ENCODE measurements around the gene CSF1R.
"Not testable (repeated sequence)": the region's sequence is repeated elsewhere in the genome, so short reads cannot be mapped to it uniquely, and the experiment has no call there.

Gene CSF1R

DNA sequence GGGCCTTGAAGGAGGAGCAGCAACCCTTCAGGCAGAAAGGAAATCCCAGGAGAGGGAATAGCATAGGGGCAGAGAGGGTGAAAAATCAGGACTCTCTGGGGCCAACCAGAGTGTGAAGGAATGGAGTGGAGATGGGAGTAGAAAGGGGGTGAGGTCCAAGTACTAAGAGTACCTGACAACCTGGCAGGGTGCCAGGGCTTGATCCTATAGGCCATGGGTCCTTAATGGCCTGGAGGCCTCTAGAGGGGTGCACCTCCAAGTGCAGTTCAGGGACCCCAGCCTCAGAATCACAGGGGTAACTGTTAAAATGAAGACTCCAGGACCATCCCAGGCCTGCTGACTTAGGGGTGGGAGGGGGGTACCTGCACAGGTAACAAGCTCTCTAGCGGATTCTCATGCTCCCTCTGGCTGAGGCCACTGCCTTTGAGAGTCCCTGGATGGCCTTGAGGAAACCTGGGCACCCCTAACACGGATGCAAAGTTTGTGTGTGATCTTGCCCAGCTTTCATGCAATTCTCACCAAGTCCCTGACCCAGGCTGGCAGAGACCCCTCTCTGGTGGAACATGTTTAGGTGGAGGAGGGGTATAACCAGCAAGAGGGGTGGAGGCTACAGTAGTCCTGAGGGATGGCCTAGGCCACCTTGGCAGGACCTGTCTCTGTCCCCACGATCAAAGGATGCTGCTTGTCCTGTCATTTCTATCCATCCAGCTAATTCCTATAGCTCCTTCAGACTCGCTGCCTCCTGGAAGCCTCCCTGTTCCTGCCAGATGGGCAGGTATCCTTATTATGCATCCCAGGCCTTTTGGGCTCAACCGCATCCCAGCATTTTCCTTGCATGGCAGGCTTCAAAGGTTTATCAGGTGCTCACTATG, 17.6 kb upstream of the CSF1R start:
- DNase-seq, result peak in 1 of 2 experiments; percentile 13

DNA sequence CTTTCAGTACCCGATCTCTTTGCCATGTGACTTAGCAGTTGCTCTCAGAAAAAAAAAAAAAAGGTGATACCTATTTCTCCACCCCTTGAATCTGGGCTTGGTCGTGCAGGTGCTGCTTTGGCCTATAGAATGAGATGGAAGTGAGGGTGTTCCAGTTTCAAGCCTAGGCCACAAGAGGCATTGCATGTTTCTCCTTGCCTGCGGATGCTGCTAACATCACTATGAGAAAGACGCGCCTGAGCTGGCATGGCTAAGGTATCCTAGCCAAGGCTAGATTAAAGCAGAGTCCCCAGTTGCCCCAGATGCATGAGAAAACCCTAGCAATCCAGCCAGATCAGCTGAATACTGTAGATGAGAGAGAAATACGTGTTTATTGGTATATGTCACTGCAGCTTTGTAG, 14.7 kb upstream of the CSF1R start:
- DNase-seq, result peak in 1 of 2 experiments; percentile 7

DNA sequence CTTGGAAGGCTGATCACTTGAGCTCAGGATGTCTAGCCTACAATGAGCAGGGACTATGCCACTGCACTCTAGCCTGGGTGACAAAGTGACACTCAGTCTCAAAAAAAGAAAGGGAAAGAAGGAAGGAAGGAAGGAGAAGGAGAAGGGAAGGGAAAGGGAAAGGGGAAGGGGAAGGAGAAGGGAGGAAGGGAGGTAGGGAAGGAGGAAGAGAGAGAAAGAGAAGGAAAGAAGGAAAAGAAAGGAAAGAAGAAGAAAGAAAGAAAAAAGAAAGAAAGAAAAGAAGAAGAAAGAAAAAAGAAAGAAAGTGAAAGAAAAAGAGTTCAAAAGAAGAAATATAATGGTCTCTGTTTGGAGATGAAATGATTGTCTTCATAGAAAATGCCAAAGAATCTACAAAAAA, 10.8 kb upstream of the CSF1R start:
- no peak for DNase-seq

DNA sequence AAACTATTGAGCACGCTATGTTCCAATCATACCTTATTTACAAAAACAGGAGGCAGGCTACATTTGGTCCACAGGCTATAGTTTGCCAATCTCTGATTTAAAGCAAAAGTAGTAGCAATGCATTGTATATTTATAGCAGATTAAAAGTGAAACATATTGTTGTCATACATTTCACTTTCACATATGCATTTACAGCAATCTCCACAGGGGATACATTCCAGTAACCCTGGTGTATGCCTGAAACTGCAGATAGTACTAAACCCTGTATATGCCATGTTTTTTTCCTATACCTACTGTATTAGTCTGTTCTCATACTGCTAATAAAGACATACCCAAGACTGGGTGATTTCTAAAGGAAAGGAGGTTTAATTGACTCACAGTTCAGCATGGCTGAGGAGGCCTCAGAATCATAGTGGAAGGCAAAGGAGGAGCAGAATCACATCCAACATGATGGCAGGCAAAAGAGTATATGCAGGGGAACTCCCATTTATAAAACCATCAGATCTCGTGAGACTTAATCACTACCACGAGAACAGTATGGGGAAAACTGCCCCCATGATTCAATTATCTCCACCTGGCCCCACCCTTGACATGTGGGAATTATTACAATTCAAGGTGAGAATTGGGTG, 5.9 kb upstream of the CSF1R start:
- DNase-seq, result peak in 1 of 2 experiments; percentile 13

DNA sequence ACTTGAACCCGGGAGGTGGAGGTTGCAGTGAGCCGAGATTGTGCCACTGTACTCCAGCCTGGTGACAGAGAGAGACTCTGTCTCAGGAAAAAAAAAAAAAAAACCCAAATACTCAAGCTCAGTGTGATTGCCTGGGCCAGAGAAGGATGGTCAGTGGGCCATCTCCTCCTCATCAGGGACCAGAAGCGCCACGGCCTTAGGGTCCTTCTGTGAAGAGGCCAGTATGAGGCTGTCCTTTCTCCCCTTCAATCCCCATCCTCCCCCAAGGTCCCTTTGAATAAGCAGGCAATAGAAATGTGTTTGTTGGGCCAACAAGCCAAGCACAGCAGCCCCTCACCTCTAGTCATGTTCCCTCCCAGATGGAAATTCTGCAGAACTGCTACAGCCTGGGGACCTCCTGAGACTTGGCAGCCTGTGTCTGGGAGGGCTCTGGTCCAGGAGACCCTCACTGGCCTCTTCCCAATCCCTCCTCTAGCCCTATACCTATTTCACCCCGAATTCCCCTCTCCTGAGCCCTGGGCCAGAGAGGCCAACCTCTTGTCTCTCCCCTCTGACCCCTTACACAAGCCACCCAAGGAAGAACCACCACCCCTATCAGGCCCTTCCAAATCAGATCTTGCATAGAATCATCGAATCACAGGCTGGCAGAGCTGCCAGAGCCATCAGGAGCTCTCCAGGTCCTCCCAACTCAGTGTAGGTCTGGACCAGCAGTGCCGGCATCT, 1.0 kb downstream of the CSF1R start:
- DNase-seq, result no peak

DNA sequence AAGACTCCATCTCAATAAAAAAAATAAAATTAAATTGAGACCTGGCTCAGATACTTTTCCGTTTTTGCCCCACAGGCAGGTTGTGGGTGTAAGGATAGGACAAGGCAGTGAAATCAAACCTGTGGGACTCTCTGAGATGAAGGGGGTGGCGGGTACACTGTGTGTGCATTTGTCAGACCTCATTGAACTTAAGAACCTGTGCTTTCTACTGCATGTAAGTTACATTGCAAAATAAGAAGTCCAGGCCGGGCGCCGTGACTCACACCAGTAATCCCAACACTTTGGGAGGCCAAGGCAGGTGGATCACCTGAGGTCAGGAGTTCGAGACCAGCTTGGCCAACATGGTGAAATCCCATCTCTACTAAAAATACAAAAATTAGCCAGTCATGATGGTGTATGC, 1.6 kb downstream of the CSF1R start:
- DNase-seq, result not testable (repeated sequence)

DNA sequence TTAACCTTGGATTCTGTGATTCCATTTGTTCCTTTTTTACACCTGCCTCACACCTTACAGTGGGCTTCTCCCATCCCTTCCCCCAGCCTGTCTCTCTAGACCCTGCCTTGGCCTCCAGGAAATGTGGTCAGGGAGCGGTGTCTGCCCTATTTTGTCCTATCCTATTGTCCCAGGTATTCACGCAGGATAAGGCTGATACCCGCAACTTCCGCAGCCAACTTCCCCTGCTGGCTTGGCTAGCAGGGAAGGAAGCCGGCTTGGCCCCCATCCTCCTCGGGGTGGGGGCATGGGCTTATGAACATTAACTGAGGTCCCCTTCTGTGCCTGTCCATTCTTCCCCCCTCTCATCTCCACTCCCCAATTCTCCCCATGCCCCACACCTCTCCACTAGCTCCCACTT, 3.5 kb downstream of the CSF1R start:
- DNase-seq, result peak in 1 of 2 experiments; percentile 12

DNA sequence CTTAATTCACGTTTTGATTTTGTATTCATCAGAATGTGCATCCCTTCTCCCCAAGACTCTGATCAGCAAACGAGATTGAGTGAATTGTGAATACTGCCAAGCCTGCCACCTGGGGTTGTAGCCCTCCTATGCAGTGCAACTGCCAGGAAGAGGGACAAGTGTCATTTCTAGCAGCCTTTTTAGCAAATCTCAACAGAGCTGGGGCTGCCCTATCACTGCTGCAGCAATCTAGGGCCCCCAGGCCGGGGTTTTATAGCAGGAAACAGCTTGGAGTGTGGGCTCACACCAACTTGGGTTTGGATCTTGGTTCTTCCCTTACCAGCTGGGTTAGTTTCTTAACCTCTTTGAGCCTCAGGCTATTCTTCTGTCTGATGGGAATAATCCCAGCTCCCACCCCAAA, 4.0 kb downstream of the CSF1R start:
- peak in 1 of 2 experiments; percentile 16 for DNase-seq

DNA sequence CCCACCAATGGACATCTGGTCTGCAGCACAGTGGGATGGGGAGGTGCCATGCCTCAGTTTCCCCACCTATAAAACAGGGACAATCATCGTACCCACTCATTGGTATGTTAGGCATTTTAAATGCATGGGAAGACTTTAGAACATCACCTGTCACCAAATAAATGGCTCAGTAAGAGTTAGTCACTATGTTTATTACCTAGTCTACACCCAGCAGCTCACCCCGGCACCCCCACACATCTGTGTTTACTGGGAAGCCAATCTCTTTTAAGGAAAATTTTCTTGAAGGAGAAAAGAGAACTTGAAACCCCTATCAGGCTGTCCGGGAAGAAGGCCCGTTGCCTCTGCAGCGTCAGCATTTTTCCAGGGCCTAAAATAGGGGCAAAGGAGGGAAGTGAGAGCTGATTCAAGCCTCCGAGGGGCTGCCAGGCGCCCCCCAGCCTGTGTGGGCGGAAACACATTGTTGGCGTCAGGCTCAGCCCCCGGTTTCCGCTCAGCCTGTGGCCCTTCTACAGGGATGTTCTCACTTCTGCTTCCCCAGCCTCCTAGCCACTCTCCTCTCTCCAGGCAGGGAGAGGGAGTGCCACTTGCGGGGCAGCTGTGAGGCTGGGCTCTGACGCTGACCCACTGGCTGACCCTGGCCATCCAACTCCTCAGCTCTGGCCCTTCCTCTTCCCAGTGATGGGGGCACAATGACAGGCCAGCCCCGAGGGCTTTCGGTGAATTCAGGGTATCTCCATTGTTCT, 4.6 kb downstream of the CSF1R start:
- DNase-seq, result peak in 1 of 2 experiments; percentile 20

DNA sequence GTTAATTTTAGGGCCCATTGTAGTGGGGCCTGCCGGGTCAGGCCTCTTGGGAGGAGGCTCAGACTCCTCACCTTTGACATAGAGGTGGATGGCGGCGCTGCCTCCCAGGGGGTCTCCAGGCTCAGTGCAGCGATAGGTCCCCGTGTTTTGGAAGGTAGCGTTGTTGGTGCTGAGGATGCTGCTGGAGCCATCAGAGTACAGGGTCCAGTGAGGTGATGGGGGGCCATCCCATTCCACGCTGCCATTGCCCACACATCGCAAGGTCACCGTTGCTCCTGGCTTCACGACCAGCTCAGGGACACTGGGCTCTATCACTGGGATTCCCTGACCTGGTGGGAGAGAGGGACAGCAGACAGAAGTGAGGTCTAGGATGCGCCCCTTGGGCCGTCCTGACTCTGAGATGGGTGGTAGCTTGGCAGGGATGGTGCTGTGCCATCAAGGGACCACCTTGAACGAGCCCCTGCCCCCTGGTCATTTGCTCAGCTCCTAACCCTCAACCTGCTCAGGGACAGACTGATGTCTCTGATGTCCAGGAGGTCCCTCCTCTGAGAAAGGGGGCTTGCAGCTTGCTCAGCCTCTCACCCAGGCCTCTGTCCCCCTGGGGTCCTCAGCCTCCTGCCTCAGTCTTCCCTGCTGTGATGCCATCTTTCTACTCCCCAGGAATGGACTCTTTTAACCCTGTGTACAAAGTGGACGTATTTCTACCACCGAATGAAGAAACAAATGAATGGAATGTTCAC, 5.5 kb downstream of the CSF1R start:
- DNase-seq, result peak in 1 of 2 experiments; percentile 9

DNA sequence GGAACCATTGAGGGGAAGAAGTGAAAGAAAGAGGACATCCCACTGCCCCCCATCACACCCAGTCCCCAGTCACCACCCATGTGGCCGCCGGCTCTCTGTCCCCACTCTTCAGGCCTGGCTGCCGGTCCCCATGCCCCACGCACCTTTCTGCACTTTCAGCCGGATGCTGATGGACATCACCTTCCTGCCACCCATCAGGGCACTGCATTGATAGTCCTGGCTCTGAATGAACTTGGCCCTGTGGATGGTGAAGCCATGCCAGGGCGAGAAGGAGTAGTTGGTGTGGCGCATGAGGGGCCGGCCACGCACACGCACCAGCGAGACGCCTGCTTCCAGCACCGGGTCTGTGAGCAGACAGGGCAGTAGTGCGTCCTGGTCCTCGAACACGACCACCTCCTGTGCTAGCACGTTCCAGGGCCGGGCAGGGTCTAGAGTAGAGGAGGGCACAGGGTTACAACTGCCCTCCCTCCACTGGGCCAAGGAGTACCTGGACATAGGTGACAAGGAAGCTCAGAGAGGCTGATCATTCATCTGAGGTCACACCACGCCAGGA, 6.4 kb downstream of the CSF1R start:
- DNase-seq, result peak in 1 of 2 experiments; percentile 5

DNA sequence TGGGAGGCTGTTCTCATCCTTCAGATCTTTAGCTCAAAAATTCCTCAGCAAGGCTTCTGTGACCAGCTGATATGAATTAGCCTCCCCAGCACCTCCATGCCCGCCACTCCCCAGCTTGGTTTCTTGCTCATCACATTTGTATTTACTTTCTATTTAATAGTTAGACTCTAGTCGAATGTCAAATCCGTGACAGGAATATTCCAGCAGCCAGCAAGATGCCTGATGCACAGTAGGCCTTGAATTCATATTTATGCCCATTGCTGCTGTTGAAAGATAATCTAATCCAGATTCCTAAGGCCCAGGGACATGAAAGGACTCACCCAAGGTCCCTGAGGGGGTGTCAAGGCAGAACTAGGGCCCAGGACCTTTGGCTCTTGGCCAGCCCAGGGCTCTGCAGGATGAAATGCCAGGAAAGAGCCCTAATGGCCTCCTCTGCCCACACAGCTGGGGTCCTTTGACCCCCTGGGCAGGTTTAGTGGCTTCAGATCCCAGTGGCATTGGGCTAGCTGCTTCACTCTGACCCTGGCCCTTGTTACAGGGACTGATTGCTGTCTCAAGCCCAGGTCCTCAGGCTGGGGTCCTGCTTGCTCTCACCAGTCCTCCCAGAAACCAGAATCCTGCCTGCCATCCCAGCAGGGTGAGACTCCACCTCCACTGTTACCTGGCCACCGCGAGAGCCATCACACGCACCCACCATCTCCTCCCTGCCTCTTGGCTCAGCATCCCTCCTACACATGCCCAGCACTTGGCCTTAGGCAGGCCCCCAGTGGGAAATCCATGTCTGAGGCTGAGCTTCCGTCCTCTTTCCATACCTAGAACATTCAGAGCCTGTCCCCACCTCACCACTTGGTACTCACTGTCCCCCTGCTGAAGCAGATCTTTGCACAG, 7.3 kb downstream of the CSF1R start:
- DNase-seq, result peak in 1 of 2 experiments; percentile 12

DNA sequence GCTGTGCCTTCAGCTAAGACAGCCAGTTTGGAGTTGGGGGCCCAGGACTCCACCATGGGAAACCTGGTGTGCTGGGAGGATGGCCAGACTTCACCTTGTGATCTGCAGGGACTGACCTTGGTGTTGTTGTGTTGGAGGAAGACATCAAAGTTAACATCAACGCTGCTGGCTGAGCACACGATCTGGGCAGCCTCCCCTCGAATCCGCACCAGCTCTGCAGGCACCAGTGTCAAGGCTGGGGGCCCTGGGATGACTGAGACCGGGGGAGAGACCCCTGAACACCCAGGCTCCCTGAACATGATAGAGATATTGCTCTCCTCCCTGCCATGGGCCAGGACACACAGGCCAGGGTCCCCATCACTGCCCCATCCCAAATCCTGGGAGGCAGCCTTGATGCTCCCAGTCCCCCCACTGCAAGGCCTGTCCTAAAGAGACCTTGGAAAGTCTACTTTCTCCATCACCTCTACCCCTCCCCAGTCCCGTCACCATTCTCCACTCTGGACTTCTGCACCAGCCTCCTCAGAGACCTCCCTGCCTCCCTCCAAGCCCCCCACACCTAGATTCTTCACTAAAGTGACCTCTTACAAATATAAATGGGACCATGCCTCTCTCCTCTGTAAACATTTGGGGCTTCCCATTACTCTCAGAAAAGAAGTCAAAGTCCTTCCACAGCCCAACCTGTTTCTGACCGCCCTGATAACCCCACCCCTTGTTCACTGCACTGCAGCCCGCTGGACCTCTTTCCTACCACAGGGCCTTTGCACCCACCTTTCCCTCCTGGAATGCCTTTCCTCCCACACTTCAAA, 8.2 kb downstream of the CSF1R start:
- DNase-seq, result peak in 1 of 2 experiments; percentile 6

DNA sequence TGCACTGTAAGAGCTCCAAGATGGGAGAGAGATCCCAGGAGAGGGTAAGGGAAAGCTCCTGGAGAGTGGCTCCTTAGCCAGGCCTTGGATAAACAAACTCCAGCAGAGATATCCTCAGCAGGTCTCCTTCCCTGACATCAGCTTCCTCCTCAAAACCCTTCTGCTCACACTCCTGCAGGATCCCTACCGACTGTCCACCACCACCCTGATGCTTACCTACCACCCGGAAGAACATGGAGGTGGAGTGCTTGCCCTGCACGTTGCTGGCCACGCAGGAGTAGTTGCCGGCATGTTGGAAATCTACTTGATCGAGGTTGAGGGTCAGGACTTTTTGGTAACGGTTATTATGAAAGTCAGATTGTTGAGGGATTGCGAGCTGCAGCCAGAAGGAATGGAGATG, 9.3 kb downstream of the CSF1R start:
- no peak for DNase-seq

DNA sequence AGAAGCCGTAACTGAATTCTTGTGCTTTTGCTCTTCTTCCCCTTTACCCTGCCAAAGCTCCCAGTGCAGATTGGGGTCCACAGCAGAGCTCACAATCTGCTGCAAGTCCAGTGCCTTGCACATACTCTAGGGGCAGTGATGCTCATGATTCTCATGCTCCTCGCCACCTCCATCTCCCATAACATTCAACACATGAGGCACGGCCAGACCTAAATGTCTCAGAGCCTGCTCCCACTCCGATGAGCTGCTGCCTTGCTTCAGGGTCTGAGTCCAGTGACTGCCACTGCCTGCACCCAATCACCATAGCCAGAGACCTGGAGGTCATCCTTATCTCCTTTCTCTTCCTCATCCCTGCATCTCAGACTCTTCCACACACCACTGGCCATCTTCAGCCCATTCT, 10.5 kb downstream of the CSF1R start:
- peak; percentile 6 to 11 for DNase-seq

DNA sequence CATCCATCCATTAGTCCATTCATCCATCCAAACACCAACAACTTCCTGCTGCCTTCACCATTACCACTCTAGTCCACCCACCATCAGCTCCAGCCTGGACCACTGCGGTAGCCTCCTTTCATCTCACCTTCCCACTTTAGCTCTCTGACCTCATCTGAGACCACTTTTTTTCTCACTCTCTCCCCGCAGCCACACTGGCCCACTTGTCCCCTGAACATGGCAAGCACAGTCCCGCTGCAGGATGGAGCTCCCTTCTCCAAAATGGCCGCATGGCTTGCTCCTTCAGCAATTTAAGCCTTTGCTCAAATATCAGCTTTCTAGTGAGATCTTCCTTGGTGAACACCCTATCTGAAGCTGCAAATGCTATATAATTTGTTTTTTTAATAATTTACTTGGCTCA, 11.1 kb downstream of the CSF1R start:
- peak; percentile 3 to 4 for DNase-seq

DNA sequence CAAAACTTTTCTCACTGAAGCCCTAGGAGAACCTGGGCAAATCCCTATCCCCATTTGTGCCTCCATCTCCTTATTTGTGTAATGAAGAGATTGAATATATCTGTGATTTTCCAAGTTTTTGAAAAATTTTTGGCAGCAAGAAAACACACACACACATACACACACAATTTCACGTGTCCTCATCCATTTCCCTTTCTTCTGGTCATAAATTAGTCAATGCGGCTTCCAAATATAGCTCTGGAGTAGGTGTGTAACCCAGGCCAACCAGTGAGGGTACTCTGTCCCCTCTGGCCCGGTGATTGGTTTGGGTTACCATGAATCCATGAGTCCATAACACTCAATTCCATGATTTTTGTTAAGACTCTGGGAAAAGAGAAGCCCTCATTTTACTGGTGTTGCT, 12.7 kb downstream of the CSF1R start:
- no peak for DNase-seq

DNA sequence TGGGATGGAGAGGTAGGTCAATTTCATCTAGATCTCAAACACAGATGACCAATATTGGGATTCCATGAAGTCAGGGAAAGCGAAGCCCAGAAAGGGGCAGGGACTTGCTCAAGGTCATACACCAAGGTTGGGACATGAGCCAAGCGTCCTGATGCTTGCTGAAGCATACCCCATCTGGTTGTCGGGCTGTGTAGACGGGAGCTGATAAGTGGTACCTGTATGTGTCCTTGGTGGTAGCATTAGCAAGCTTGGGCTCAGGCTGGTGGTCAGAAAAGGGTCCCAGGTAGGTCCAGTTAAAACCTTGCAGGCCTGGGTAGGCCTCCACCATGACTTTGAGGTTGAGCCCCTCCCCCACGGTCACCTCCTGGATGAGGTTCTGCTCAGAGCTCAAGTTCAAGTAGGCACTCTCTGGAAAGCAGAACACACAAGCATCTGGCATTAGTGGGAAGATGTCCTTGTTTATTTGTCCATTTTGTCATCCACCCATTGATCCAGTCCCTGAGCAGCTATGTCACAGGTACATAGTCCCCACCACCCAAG, 13.2 kb downstream of the CSF1R start:
- peak; percentile 7 to 10 for DNase-seq

DNA sequence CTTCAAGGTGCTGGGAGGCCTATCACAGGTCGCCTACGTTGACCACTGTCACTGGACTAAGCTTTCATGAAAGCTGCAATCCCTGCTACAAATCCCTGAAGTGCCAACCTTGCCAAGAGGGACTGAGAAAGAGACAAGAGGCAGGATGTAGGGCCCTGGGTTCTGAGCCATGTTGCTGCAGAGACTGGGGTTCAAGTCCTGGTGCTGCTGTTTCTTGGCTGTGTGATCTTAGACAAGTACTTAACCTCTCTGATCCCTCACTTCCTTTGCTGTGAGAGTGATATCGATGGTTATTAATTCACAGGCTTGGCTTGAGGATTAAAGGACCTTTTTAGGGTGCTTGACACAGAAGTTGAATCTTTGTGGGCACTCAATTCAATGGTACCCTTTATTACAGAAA, 15.5 kb downstream of the CSF1R start:
- no peak for DNase-seq
